Inferior parietal cortex (tissue), 1 donor: ENCODE results near the gene MAPKAPK3.

Experiments used
- DNase-seq: peaks from one replicate; pipeline ENCODE4 v3.0.0-alpha.2; 2016; ENCODE audit errors: extremely low spot score

Gene MAPKAPK3

GRCh38 chr3:50617096-50617791 lies at the start of gene MAPKAPK3:
TSS of gene MAPKAPK3 (plus strand) at chr3:50617151. CDS start at chr3:50617566, 415 bp downstream.
- no peak for DNase-seq

DNA sequence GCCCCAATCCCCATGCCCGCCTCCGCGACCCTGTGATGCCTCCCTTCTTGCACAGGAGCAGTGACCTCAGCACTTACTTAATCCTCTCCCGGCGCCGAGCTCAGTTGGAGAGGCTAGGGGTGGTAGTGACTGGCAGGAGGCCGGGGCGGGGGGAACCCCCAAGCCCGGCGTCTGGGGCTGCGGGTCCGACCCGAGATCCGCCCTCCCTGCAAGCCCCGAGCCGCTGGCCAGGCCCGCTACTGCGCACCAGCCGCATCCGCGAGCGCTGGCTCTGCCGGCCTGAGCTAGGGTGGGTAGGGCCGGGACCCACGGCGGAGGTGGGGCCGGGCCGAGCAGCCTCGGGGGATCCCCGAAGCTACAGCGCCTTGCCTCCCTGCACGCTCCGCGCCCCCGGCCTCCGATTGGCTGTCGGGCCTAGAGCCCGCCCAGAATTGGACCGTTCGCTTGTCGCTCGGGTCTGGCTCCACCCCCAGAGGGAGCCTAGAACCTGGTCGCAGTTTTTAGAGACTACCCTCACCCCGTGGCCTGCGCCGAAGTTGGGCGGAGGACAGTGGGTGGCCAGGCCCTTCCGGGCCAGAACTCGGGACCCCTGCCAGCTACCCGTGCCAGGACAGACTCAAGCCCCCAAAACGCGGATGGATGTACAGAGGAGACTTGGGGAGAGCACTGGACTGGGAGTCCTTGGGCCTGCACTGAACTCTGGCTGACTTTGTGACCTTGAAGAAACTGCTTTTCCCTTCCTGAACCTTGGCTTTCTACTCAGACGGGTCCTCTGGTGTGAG lies 49.4 kb upstream of the MAPKAPK3 start, which contains the start of gene C3orf18:
TSS of gene C3orf18 (minus strand) at position 362 of the 782 bp plus-strand sequence. CDS start 2,048 bp downstream, outside the sequence.
- DNase-seq: peak; percentile 91

DNA sequence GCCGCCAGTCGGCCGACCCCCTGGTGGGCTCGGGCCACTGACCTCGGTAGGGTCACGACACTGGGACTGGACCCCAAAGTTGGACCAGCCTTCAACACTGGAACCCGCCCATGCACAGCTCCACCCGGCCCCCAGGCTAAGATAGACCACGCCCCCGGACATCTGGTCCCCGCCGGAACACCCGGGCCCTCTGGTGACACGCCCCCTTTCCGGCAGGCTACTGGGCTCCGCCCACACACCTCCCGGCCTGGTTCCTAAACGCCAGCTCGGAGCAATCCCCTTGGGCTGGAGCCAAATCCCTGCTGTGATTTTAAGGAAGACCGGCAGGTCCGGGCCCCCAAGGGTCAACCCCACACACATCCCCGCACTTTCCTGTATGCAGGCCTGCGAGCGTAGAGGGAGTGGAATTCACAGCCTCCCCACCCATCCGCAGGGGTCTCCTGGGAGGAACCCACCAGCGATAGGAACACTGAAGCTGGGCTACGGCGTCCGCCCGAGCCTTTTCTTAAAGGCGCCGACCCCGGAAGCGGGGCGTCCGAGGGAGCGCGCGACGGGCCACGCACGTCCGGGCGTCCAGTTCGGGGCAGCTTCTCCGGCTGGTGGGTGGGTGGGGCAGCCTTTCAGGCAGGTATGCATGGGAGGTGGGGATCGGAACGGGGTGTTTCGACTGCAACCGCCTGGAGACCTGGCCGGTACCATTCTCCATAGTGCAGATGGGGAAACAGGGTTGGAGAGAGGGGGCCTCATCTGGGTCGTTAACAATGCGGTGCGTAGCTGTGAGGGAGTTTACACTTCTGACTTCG lies 47.8 kb upstream of the MAPKAPK3 start, which contains the start of gene HEMK1:
TSS of gene HEMK1 (plus strand) at position 576 of the 803 bp plus-strand sequence. CDS start 1,583 bp downstream, outside the sequence.
- peak; percentile 92 for DNase-seq

DNA sequence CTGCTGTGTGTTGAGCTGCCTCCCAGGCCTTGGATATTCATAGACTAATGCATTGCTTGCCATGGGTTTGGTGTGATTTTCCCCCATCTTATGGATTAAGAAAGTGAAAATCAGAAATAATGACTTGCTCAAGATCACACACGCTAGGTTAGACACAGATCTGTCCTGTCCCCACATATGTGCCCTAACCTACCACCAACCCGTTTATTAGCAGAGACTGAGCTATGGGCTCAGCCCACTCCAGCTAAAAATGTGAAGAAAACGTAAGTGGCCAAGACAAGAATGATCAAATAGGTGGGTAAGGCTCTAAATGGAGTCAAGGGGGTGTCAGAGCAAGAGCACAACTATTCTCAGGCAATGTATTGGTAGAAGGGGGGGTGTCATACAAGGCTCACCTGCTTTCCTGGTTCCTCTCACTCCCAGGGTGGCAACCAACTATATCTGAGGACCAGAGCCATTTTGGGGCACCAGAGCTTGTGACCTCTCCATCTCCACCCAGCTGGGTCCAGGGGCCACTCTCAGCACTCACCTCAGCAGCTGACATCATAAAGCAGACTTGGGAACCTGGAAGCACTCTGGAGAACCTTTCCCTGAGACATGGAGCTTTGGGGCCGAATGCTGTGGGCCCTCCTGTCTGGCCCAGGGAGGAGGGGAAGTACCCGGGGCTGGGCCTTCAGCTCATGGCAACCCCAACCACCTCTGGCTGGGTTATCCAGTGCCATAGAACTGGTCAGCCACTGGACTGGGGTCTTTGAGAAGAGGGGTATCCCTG lies 46.3 kb upstream of the MAPKAPK3 start:
- no peak for DNase-seq

DNA sequence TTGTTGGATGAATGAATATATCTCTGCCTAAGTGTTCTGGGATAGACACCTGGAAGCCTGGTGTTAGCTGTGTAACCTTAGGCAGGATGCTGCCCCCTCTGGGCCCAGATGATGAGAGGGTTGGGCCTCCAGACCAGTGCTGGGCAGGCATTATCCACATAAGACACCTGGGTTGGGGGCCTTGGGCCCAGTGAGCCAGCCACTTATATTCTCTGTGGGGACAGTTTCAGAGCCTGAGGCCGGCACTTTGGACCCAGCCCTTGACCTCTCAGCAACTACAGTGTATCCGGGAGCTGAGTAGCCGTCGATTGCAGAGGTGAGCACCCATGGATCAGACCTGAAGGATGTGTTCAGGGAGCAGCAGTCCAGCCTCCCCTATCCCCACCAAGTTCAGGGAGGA lies 45.5 kb upstream of the MAPKAPK3 start:
- no peak for DNase-seq

- peak; percentile 73 for DNase-seq
These were observed 44.8 kb upstream of the MAPKAPK3 start for GRCh38 chr3:50572158-50572557.

- DNase-seq: no peak
These were observed 44.1 kb upstream of the MAPKAPK3 start for GRCh38 chr3:50572801-50573371.

DNA sequence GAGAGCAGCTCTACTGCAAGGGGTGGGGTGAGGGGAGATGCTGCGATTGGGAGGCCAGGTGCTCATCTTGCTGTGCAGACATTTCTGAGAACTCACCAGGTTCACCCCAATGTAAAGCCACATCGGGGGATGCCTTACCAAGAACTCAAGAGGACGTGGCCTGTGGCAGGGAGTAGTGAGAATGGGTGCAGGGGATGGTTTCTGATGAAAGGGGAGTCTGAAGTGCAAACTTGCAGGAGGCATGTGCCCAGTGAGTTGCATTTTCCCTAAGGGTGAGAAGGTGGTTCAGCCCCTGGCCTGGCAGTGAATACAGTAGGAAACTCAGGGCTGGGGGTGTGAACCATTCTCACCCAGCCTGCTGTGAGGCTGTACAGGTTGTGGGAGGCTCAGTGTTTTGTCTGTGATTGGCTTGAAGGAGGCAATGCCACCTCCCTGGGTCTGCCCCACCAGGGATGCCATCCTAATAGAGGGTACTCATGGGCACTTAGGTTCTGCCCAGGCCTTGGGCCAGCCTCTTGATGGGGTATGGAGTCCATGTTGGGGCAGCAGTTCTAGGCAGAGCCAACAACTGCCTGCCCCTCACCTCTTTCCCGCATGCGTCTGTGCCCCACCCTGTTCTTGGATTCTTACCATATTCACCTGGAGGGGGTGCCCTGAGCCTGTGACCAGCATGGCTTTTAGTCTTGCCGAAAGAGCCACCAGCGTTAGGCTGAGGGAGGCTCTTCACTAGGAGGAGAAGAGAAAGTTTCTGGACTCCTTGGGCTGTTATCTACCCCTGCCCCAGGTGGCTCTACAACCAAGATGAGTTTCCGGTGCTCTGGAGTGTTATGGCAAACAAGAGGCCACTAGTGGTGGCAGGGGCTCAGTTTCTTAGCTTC lies 43.1 kb upstream of the MAPKAPK3 start:
- no peak for DNase-seq

DNA sequence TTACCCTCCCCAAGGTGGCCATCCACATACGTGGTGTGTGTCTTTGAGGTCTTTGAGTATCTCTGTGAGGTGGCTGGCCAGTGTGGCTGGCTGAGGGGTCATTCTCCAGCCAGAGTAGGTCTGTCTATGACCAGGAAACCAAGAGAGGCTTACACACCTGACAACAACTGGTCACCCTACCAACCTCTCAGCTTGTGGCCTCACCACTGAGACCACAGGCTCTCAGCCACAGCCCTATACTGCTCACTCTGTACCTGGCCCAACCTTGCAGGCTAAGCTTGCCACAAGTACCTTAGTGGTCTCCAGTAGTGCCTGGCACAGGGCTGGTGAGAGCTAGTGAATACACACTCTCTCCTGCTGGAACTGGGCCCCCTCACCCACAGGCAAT lies 42.5 kb upstream of the MAPKAPK3 start:
- DNase-seq: no peak

DNA sequence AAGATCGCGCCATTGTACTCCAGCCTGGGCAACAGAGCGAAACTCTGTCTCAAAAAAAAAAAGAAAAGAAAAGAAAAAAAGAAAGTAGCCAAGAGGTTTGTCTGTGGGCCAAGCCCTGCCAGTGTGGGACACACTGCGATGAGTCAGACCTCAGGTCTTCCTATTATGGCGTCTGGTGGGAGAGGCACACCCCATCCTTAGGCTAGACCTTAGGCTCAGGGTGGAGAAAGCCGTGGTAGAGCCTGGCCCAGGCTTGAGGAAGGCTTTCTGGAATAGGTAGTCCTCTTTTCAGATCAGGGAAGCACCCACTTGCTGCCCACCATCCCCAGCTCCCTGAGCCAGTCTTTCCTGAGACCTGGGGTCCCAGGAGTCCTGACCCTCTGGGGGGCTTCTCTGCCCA lies 41.6 kb upstream of the MAPKAPK3 start:
- DNase-seq: no peak

DNA sequence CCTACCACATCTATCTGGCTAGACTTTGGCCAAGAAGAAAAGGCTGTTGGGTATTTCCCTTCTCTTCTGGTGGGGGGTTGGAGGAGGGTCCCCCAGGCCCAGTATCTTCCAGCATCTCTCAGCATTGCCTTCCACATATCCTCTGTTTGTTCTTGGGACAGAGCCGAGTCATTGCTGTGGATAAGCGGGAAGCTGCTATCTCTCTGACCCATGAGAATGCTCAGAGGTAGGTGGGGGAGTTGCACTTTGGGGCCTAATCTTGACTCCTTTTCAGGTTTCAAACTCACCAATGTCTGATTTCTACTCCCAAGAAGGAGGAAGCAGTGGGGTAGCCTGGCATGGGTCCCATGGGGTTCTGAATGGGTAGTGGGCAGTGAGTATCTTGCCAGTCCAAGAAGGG lies 39.6 kb upstream of the MAPKAPK3 start:
- no peak for DNase-seq

GRCh38 chr3:50580683-50581458 lies 36.1 kb upstream of the MAPKAPK3 start:
- DNase-seq: no peak

DNA sequence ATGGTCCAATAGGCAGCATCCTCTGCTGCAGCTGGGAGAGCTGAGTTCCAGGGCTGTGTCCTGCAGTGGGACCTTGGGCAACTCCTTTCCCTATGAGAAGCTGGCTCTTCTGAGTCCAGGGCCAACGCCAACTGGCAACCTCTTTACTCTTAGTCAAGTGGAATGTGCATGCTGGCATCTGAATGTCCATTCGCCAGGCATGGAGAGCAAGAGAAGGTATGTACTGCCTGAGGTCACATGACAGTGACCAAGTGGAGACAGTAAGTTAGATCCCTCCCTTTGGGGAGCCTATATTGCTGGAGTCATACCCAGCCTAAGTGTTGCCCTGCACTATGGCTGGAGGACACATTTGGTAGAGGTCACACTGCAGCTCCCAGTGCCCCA lies 35.5 kb upstream of the MAPKAPK3 start:
- DNase-seq: no peak

GRCh38 chr3:50582083-50582482 lies 34.9 kb upstream of the MAPKAPK3 start:
- no peak for DNase-seq

- no peak for DNase-seq
These were observed 33.1 kb upstream of the MAPKAPK3 start for GRCh38 chr3:50583897-50584296.

DNA sequence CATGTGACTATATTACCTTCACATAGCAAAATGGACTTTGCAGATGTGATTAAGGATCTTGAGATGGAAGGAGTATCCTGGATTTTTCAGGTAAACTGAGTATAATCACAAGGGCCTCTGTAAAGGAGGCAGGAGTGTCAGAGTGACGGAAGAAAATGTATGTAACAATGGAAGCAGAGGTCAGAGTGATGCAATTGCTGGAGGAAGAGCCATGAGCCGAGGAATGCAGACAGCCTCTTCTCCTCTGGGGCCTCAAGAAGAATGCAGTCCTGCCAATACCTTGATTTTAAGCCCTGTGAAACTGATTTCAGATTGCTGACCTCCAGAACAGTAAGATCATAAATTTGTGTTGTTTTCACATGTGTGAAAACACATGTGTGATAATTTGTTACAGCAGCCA lies 32.6 kb upstream of the MAPKAPK3 start:
- no peak for DNase-seq

- DNase-seq: no peak
These were observed 30.8 kb upstream of the MAPKAPK3 start for GRCh38 chr3:50585919-50586762.

GRCh38 chr3:50586763-50587070 lies 30.2 kb upstream of the MAPKAPK3 start:
- DNase-seq: no peak

DNA sequence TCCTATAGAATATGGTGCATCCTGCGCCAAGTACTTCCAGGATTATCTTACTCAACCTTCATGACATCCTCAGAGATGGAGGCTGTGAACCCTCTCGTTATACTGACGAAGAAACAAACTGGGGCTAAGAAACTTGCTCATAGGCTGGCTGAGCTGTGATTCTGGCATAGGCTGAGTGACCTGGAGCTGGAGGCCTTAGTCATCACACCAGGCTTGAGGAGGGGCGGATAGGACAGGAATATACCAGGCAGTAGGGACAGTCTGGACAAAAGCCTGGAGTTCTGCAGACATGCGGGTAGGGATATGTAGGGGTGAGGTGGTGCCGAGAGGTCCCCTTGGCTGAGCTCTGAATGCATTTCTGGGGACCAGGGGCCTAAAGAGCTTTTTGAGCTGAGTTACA lies 29.6 kb upstream of the MAPKAPK3 start:
- no peak for DNase-seq
